Putamen (tissue), 1 donor: ENCODE measurements around the gene RRP9.
"Not testable (repeated sequence)": the region's sequence is repeated elsewhere in the genome, so short reads cannot be mapped to it uniquely, and the experiment has no call there.

Source experiments
- DNase-seq: peaks from one replicate; pipeline ENCODE4 v3.0.0-alpha.2; 2016; ENCODE audit warnings: low spot score

The RRP9 gene

DNA sequence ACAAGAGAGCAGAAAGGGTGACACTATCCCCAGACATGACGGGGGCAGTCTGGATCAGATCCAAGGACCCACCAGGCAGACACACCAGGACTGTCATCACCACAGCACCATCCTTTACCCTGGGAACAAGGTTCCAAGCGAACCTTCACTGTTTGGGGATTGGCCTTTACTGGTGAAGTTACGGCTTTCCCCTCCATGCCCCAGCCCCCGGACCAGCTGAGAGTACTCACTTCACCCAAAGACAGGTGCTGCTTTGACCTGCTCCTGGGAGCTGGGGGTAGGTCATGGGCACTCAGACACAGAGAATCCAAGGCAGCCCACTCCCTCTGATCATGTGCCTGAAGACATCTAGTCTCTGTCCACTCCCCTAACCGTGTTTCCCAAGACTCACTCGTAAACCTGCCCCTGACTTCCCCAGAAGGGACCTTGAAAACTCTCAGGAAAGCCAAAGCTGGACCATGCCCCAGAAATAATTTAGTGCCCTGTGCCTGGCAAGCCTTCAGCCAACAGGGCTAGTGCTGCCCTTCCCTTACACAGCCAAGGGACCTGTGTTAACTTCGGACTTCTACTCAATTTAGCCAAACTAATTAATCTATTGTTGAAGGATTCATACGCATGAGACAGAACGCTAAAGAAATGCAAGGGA lies 2.8 kb downstream of the RRP9 start:
- DNase-seq = no peak

DNA sequence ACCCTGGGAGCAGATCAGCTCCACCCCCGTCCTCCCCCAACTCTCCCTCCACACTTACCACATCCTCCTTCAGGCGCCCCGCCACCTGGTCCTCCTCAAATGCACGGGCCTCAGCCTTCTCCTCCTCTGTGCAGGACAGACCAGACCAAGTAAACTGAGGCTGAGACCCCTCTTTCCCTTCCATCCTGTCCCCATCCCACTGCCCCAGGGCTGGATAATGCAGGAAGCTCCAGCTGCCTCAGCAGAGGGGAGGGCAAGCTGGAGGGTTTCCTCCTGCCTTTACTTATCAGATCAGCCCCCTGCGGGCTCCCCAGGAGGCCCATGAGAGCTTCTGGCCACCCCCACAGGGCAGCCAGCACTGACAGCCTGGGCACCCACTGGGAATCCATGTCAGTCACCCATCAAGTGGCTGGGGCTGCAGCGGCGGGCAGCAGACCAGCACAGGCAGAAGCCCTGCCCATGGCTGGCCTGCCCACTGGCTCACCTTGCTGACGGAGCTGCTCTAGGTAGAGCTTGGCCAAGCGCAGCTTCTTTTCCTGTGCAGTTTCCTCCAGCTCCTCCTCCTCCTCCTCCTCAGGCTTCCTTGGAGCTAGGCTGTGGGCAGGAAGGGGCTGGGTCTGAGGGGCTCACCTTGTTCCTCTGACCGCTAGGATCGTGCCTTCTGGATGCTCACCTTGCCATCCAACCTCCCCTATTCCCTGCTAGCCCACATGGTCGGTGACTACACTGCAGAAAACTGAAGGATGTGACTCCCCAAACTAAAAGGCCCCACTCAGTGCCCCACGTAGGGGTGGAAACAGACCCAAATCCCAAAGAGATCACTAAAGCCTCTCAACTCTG lies 3.9 kb downstream of the RRP9 start:
- DNase-seq = no peak

DNA sequence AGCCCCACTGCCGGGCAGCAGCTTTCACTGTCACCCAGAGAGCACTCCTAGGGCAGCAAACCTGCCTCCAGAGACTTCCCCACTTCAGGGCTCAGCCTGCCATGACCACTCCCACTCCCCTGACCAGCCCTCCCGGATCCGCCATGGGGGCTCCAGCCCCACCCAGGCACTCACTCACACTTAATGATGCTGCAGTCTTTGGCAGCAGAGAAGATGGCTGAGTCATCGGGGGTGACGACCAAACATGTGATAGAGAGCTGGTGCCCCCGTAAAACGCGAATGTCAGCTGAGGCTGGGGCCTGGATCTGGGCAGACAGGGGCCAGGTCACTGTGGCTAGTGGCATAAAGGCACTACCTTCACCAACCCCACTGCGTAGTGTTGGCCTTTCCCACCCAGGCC lies 4.7 kb downstream of the RRP9 start:
- no peak for DNase-seq

DNA sequence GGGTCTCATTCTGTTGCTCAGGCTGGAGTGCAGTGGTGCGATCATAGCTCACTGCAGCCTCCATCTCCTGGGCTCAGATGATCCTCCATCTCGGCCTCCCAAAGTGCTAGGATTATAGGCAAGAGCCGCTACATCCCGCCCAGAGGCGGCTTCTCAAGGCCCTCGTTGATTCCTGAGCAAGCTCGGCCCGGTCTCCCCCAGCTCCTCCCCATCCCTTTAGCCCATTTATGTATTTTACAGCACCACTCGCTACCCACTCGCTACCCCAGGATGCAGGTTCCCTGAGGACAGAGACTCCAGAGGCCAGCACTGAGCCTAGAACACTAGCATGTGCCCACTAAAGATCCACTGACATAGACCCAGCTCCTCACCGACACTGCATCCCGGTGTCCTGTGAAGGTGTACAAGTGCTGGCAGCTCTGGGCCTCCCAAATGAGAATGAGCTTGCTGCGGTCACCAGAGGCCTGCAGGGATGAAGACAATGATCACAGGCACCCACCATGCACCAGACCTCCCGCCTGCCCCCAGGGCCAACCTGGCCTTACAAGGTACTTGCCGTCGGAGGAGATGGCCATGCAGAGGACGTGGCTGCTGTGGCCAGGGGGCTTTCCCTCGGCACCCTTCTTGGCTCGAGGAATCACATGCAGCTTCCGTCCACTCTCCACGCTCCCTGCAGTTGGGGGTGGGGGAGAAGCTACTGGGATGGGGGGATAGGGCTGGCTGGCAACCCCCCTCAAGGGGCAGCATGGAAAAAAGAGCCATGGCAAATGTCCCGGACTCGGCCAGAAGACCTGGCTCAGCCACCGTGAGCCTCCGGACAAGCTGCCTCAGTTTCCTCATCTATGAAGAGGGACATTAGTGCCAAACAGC lies 5.6 kb downstream of the RRP9 start:
- DNase-seq = no peak

DNA sequence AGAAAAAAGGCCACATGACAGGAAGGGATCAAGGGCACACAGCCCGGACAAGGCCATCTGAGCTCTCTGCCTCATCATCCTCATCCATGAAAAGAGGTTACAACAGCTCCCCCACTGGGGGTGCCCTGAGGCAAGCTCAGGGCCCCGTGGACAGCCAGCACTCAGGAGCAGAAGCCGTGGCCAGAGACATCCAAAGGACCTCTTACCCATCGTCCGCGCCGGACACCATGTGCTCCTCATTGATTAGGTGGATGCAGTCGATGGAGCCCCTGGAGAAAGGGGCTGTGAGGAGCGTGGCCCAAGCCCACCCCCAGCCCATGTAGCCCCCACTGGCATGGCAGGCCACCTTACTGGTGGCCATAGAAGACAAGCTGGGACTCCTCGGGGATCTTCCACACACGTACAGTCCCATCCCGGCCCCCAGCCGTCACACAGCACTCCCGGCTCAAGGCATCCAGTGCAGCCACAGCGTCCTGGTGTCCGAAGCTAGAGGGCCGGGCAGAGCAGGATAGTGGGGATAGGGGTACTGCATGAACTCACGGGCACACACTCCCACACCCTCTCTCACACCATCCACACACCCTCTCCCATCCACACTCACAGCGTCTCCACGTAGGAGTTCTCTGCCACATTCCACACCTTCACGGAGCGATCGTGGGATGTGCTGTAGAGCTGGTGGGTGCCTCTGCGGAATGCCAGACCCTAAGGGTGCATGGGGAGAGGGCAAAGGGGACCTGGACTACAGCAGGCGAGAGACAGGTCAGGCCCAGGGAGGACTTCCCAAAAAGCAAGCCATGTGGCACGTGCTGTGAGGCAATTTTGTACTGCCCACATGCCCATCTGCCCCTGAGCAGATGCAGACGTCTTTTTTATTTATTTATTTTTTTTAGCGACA lies 6.5 kb downstream of the RRP9 start:
- no peak for DNase-seq

DNA sequence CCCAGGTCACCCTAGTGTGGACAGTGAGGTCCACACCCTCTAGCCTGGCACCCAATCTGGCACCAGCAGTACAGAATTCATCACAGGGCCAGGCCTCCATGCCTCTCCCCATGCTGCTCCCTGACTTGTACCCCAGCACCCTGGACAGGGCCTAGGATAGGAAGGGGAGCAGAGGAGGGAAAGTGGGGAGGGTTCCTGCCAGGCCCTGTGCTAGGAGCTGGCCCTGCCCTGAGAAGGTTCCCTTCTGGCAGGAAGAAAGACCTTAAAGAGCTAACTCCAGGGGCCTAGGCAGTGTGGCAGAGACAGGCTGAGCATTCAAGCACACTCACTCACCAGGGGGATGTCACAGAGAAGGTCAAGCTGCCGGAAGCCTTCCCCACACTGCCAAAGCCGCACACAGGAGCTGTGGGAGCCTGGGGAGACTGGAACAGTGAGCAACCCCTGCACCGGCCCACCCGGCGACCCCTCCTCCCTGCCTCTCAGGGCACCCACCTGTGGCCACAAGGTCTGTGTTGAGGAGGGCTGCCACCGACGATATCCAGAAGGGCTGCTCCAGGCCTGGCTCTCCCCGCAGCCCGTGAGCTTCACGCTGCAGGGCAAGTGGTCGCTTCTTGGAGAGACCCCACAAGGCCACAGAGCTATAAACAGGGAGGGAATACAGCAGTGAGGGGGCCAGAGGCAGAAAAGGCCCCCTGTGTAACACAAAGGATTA lies 7.4 kb downstream of the RRP9 start:
- no peak for DNase-seq

DNA sequence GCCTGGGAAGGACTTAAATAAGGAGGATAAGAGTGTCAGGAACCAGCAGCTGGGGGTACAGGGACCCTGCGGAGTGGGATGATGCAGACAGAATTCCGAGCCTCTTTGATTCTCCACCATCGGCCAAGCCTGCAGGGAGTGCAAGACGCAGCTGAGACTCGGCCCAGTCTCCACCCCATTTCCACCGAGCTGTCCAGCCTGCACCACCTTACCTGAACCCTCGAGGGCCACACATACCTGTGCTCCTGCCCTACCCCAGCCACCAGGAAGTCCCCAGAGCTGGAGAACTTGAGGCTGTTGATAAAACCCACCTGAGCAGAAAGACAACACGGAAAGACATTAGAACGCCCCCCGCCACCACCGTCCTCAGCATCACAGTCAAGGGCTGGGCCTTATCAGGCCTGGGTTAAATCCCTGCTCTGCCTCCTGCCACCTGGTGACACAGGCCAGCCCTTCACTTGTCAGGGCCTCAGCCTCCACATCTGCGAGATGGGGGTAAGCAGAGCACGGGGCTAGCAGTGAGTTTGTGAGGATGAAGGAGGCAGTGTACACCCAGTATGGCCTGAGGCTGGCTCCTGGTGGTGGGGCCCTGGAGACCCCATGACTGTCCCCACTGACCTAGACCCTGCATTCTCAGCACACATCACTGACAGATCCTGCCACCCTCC lies 8.1 kb downstream of the RRP9 start:
- DNase-seq = no peak

DNA sequence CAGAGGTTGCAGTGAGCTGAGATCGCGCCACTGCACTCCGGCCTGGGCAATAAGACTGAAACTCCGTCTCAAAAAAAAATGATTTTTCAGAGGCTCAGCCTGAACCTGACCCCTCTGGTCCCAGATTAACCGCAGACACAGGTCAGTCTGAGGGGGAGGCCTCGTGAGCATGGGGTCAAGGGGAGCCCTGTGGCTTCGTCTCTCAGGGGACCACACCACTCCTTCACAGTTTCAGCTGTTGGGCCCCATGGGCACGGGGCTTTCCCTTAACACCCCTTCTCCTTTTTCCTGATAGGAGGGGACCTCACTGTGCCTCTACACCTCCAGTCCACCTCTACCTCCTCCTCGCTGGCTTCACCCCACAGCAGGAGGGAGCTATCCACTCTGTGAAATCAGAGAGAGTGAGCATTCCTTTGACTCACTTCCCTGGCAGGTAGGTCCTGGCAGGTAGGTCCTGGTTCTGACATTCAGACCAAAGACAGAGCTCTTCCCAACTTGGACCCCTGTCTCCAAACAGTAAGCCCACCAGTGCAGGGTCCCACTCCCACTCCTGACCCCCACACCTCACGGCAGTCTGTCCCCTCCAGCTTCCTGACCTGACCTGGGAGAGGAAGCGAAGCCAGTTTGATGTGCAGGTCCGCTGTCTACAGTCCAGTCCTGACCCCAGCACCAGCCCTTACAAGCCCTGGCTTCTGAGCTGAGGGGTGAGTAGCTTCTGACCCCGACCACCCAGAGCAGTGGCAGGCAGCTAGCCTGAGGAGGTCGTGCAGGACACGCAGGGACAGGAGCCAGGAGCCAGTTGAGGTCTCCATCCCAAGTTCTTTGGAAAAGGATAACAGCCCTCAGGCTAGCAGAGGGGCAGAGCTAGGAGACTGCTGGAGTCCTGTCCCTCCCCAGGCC lies 9.0 kb downstream of the RRP9 start:
- no peak for DNase-seq

DNA sequence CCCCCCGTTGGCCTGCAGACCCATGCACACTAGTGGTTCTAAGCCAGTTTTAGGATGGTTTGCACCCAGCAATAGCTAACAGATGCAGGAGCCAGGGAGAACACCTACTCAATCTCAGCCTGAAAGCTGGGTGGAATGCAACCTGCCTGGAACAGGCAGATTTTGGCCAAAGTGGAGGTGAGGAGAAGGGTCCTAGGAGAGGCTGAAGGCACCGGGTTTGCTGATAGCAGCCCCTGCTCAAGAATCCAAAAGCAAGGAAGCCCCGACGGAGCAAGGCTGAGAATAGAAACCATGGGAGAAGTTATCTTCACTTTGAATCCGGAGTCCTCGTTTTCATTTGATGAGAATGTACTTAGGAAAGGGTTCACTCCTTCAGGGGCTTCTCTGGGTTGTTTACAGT lies 9.9 kb downstream of the RRP9 start:
- DNase-seq = no peak

DNA sequence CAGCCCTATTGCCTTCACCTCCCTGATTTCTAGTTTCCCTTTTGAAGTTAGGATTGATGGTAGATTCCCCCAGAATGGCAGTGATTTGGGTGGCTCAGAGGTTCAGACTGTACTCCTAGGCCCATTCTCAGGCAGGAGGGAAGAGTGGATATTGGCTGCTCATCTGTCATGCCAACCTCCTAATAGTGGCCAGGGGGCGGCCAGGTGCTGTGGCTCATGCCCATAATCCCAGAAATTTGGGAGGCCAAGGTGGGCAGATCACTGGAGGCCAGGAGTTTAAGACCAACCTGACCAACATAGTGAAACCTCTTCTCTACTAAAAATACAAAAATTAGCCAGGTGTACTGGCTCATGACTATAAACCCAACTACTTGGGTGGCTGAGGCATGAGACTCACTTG lies 11.3 kb downstream of the RRP9 start:
- no peak for DNase-seq

DNA sequence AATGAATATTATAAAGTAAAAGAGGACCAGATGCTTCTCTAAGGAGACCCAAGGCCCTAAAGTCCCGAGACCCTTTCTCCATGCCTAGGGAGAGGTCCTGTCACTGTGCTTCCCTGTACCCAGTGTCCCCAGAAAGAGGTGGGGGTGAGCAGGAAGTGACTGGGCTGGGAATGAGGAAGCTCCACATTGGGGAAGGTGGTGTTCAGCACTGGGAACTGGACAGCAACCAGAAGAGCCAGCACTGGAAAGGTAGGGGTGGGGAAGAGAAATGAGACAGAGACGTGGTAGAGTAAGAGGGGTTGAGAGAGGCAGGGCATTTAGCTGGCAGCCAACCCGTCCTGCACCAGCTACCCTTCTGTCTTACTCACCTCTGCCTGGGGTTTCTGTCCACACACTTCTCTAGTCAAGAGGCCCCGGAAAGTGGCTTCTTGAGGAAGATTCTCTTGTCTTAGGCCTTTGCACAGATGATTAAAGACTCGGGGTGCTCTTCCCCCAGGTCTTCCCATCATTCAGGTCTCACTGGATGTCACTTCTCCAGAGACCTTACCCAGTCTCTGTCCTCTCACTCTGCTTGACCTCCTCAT lies 12.2 kb downstream of the RRP9 start:
- DNase-seq = no peak

DNA sequence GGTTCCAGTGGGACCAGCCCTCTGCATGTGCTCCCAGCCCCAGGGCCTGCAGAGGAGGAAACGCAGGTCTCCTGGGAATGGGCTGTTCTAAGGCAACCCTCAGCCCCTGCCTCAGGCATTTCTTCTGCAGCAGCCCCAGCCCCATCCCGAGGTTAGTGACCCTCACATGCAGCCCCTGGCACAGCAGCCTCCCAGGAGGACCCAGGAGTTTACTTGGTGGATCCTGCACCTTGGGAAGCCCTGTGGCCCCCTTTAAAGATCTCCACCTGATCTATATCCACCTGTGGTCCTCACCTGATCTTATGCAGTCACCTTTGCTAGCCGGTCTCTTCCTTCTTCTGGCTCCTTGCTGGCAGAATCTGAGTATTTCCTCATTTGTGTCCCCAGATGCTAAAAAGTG lies 12.7 kb downstream of the RRP9 start:
- not testable (repeated sequence) for DNase-seq

DNA sequence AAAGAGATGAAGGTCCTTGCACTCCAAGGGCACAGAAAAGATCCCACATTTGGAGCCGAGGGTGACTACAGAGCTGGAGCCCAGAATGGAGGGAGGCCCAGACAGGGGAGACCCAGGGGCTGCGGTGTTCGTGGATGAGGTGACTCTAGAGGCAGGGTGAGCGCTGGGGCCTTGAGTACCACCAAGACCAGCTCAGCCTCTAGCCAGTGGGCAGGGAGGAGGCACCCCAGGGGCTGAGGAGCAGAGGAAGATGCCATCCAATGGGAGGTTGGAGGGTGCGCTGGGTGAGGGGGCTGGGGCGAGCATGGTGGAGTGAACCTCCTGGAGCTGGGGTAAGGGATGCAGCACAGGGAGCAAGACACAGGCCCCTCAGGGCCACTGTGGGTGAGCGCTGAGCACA lies 13.3 kb downstream of the RRP9 start:
- no peak for DNase-seq

DNA sequence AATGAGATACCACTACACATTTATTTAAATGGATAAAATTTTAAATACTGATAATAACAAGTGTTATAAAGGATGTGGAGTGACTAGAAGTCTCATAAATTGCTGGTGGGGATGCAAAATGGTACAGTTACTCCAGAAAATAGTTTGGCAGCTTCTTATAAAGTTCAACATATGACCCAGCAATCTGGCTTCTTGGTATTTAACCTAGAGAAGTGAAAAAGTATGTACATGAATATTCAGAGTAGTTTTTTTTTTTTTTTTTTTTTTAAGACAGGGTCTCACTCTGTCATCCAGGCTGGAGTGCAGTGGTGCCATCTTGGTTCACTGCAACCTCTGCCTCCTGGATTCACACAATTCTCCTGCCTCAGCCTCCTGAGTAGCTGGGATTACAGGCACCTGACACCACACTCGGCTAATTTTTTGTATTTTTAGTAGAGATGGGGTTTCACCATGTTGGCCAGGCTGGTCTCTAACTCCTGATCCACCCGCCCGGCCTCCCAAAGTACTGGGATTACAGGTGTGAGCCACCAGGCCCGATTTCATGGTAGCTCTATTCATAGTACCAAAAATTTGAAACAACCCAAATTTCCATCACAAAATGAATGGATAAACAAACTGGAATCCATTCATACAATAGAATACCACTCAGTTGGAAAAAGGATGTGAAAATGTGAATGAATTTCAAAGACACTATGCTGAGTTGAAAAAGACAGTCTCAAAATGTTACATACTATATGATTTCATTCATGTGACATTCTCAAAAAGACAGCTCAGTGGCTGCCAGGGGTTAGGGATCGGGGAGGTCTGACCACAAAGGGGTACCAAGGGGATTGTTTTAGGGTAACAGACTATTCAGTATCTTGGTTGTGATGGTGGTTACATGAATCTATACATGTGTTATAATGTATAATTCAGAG lies 14.4 kb downstream of the RRP9 start:
- DNase-seq = no peak

DNA sequence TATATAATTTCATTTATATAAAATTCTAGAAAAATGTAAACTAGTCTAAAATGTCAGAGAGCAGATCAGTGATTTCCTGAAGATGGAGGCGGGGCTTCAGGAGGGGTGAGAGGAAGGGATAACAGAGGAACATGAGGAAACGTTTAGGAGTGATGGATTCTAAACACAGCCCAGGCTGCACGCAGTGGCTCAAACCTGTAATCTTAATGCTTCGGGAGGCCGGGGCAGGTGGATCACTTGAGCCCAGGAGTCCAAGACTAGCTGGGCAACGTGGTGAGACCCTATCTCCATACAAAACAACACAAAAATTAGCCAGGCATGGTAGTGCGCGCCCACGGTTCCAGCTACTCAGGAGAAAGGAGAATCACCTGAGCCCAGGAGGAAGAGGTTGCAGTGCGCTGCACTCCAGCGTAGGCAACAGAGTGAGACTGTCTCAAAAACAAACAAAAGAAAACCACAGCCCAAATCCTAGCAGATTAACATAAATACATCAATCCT lies 20.6 kb downstream of the RRP9 start:
- no peak for DNase-seq

DNA sequence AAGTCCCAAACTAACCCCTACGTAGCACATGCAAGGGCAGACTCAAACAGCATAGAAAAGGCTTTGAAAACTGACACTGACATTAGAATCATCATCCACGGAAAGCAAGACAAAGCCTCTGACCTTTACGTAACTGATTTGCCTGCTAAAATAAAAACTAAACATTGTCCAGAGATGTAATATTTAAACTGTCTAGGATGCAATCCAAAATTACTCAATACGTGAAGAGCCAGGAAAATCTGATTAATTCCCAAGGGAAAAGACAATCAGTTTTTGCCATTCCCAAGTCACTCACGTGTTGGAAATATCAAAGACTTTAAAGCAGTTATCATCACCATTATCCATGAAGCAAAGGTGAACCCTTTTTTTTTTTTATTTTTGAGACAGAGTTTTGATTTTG lies 25.3 kb downstream of the RRP9 start:
- no peak for DNase-seq

DNA sequence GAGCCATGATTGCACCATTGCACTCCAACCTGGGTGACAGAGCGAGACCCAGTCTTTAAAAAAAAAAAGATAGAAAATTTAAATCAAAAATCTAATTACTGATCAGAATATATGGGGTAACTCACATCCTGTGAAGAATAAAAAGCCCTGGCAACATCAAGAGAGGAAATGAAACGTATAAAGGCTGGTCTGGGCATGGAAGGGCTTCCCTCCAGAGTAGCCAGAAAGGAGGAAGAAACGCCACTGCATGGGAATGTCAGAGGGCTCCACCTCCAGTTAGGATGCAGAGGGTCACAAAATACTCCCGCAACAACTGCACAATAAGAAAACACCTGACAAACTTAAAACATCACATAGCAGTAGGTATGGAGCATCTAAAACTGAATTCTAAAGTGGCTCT lies 33.7 kb downstream of the RRP9 start:
- DNase-seq = no peak
